Measurements from ENCODE around the gene NDUFA8. TPM values are rescaled to one million over a fixed set of nuclear protein-coding genes. Genes with fewer than 3 reads are reported as not detected.
"Not testable (repeated sequence)": the region's sequence is repeated elsewhere in the genome, so short reads cannot be mapped to it uniquely, and the experiment has no call there.

NDUFA8 gene
- total RNA-seq, 1 donor from 2014 or later, result 37.7 TPM

GRCh38 chr9:122119721-122120120 lies 39.9 kb downstream of the NDUFA8 start:
- no peak overlapping the region for H3K4me3 Mint-ChIP-seq
- no peak for DNase-seq (ENCODE audit: low spot score in 2 of 2, unreplicated experiment in 2 of 2)
- H3K27me3 Mint-ChIP-seq (ENCODE audit: low read depth), result peaks cover 28% of the 10 kb centered on the region
- no peaks in the 10 kb centered on the region for H3K4me1 Mint-ChIP-seq
- H3K36me3 Mint-ChIP-seq, result no peaks in the 10 kb centered on the region
- no peaks in the 10 kb centered on the region for H3K9me3 Mint-ChIP-seq
- no peak overlapping the region for H3K27ac Mint-ChIP-seq
- no peak for TF ChIP-seq CTCF (IDR thresholded peaks at IDR 0.05; ENCODE audit: unreplicated experiment)

- DNase-seq (ENCODE audit: low spot score in 2 of 2, unreplicated experiment in 2 of 2), result no peak
- H3K4me3 Mint-ChIP-seq, result no peak overlapping the region
- no peaks in the 10 kb centered on the region for H3K9me3 Mint-ChIP-seq
- peaks cover 27% of the 10 kb centered on the region for H3K27me3 Mint-ChIP-seq (ENCODE audit: low read depth)
- no peak overlapping the region for H3K27ac Mint-ChIP-seq
- TF ChIP-seq CTCF (IDR thresholded peaks at IDR 0.05; ENCODE audit: unreplicated experiment), result no peak
- no peaks in the 10 kb centered on the region for H3K4me1 Mint-ChIP-seq
- no peaks in the 10 kb centered on the region for H3K36me3 Mint-ChIP-seq
Measured at GRCh38 chr9:122119166-122119521, 40.4 kb downstream of the NDUFA8 start.

GRCh38 chr9:122118343-122119165 lies 41.0 kb downstream of the NDUFA8 start:
- Mint-ChIP-seq H3K4me1 (no peaks in the 10 kb centered on the region), H3K4me3 (no peak overlapping the region), H3K27ac (no peak overlapping the region), H3K36me3 (no peaks in the 10 kb centered on the region), H3K27me3 (ENCODE audit: low read depth) (peaks cover 25% of the 10 kb centered on the region), H3K9me3 (no peaks in the 10 kb centered on the region)
- no peak for TF ChIP-seq CTCF (IDR thresholded peaks at IDR 0.05; ENCODE audit: unreplicated experiment)
- no peak for DNase-seq (ENCODE audit: low spot score in 2 of 2, unreplicated experiment in 2 of 2)

- not testable (repeated sequence) for H3K36me3 Mint-ChIP-seq; H3K4me1 Mint-ChIP-seq; H3K27ac Mint-ChIP-seq; H3K4me3 Mint-ChIP-seq; DNase-seq (ENCODE audit: low spot score in 2 of 2, unreplicated experiment in 2 of 2); H3K9me3 Mint-ChIP-seq
- peaks cover 30% of the 10 kb centered on the region for H3K27me3 Mint-ChIP-seq (ENCODE audit: low read depth)
Measured at GRCh38 chr9:122117241-122117640, 42.3 kb downstream of the NDUFA8 start.

GRCh38 chr9:122116448-122117173 lies 43.0 kb downstream of the NDUFA8 start:
- H3K4me1 Mint-ChIP-seq, result no peaks in the 10 kb centered on the region
- H3K27ac Mint-ChIP-seq, result no peak overlapping the region
- no peak overlapping the region for H3K4me3 Mint-ChIP-seq
- H3K36me3 Mint-ChIP-seq, result no peaks in the 10 kb centered on the region
- H3K27me3 Mint-ChIP-seq (ENCODE audit: low read depth), result peaks cover 34% of the 10 kb centered on the region
- no peak for DNase-seq (ENCODE audit: low spot score in 2 of 2, unreplicated experiment in 2 of 2)
- no peak for TF ChIP-seq CTCF (IDR thresholded peaks at IDR 0.05; ENCODE audit: unreplicated experiment)
- H3K9me3 Mint-ChIP-seq, result no peaks in the 10 kb centered on the region

- TF ChIP-seq CTCF (IDR thresholded peaks at IDR 0.05; ENCODE audit: unreplicated experiment), result no peak
- no peaks in the 10 kb centered on the region for H3K9me3 Mint-ChIP-seq
- H3K27ac Mint-ChIP-seq, result no peak overlapping the region
- peaks cover 34% of the 10 kb centered on the region for H3K27me3 Mint-ChIP-seq (ENCODE audit: low read depth)
- no peaks in the 10 kb centered on the region for H3K4me1 Mint-ChIP-seq
- DNase-seq (ENCODE audit: low spot score in 2 of 2, unreplicated experiment in 2 of 2), result no peak
- H3K36me3 Mint-ChIP-seq, result no peaks in the 10 kb centered on the region
- no peak overlapping the region for H3K4me3 Mint-ChIP-seq
Measured at GRCh38 chr9:122116040-122116439, 43.5 kb downstream of the NDUFA8 start.
